PC-3 (cell line): ENCODE data around the gene DMD.

ENCODE experiments used
- CTCF ChIP-seq: fragments of 300-600 bp; sonication (generic); conservative IDR thresholded peaks from 2 replicates; pipeline ENCODE4 v1.5.1; 2017; ENCODE audit warnings: antibody characterized with exemption, low read depth, mild to moderate bottlenecking, low read length
- EZH2 ChIP-seq: fragments of 300-600 bp; sonication (generic); IDR thresholded peaks from one replicate; pipeline ENCODE4 v1.6.1; 2017; ENCODE audit warnings: antibody characterized with exemption, mild to moderate bottlenecking, low read length; ENCODE audit not compliant: unreplicated experiment

GRCh38 chrX:31483336-31483735, 1728.0 kb downstream of the DMD start:
- no peak for TF ChIP-seq CTCF
- TF ChIP-seq EZH2 = no peak
